ENCODE data around the gene CXCR6. TPM values are rescaled to one million over a fixed set of nuclear protein-coding genes. Genes with fewer than 3 reads are reported as not detected.

CXCR6 gene
- total RNA-seq, 1 experiment from 2014 or later: not detected

DNA sequence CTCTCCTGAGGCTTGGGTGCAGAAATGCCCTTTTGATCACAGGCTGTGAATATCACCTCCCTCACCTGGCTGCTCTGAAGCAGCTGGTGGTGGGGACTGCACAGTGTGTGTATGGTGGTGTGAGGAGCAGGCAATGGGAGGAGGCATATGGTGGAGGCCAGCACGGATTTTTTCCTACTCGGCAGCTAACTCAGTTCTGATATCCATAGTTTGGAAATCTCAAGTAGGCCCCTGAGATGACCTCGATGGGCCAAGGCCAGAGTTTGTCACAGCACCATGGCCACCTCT lies 21.3 kb upstream of the CXCR6 start:
- no peak for DNase-seq (ENCODE audit: low spot score)

DNA sequence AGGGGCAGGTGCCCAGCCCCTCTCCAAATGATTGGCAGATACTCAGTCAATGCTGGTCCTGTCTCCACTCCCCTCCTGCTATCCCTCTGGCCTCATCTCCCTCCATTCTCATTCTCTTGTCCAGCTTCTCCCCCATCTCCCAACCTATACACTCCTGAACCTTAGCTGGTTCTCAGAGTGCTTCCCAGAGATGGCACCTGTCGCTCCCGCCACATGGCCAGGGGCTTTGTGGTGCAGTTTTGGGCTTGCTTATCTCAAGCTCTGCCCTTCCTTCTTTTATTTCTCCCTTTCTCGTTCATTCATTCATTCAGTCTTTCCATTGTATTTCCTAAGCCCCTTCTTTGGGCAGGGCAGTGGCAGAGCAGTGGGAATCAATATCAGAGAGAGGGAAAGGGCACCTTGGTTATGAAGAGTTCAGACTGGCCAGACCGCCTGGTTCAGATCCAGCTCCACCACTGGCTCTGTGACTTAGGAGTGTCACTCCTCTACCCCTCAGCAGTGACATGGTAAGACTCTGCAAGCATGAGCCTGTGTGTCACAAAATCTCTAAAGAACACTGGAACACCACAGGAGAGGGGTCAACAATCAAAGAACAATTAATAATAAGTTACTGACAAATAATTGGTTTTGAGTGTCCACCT lies 20.2 kb upstream of the CXCR6 start:
- no peak for DNase-seq (ENCODE audit: low spot score)

GRCh38 chr3:45923755-45924154 lies 19.5 kb upstream of the CXCR6 start:
- DNase-seq (ENCODE audit: low spot score): peak; percentile 48

DNA sequence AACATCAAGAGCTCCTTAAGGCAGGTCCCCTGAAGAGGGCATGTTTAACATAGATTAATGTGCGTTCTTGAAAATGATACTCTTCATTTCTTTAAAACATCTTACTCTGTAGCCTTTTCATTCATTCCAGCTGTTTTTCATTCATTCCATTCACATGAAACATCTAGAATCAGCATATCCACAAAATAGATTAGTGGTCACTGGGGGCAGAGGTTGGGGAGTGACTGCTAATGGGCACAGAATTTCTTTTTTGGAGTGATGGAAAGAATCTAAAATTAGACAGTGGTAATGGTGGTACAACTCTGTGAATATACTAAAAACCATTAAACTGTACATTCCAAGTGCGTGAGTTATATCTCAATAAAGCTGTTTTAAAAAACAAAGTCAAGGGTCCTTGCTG lies 15.4 kb upstream of the CXCR6 start:
- DNase-seq (ENCODE audit: low spot score): no peak

DNA sequence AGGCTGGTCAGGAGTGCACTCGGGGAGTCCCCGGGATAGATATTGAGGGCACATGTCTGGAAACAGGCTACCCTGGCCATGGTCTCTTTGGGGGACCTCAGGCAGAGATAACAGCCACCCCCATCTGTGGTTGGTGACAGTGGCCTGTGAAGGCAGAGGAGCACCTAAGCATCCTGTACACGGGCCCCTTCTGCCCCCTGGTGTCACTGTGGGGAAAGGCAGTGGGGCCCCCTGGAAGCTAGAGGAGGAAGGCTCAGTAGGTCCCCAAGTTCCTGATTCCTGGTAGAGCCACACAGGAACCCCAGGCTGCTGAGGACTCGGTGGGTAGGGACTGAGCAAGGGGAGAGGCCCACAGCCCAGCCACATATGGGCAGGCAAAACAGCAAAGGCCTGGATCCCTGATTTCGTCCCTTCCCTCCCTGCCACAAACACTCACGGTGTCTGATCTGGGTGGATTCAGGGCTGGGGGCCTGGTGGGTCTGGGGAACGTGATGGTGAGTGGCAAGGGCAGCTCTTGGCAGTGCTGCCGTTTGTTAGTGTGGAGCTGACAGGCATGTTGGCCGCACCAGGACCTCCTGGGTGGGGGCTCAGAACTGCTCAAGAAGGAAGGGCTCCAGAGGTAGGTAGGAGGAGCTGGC lies 14.1 kb upstream of the CXCR6 start:
- peak; percentile 40 for DNase-seq (ENCODE audit: low spot score)

DNA sequence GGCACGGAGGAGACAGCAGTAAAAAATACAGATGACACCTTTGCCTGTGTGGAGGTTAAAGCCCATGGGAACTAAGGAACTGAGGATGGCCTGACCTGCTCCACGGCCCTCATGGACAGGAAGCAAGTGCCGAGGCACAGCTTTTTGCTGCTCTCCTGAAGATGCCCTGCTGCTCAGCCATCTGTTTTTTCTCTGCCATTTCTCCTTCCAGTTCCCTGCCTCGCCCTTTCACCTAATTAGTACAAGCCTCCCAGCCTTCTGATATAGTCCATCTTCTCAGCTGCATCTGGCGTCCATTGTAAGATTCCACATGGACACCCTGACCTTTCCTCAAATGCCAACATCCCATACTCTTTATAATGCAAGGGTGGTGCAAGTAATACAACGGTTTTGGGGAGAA lies 11.8 kb upstream of the CXCR6 start:
- no peak for DNase-seq (ENCODE audit: low spot score)

DNA sequence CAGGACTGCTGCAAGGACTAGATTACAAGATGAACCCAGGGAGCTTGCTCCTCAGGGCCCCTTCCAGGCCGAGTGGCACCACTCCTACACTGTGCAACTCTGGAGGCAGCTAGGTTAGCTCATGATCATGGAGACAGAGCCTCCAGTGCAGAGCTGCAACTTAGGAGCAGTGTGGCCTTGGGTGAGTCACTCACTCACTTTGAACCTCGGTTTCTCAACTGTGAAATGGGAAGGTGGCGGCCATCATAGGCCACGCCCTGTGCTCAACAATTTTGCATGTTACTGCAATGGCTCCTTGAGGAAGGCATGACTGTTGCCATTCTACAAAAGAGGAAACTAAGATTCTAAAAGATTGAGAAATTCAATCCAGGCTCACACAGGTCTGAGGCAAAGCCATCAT lies 11.2 kb upstream of the CXCR6 start:
- DNase-seq (ENCODE audit: low spot score): no peak

DNA sequence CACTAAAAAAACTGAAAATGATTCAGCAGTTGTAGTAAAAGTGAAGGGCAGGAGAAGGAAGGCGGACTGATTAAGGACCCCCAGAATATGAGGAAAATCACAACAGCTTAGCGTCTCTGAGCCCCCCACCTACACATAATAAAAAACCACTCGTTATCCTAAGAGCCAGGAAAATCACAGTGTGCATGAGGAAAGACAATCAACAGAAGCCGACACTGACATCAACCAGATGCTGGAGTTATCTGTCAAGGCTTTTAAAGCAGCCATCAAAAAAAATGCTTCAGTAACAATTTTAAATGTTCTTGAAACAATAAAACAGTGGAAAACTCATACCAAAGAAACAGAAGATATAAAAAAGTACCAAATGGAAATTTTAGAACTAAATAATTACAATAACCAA lies 9.7 kb upstream of the CXCR6 start:
- DNase-seq (ENCODE audit: low spot score): no peak

- DNase-seq (ENCODE audit: low spot score): no peak
These were observed 7.0 kb upstream of the CXCR6 start for GRCh38 chr3:45936261-45936660.

GRCh38 chr3:45937206-45938042 lies 5.8 kb upstream of the CXCR6 start:
- no peak for DNase-seq (ENCODE audit: low spot score)

- no peak for DNase-seq (ENCODE audit: low spot score)
These were observed 5.2 kb upstream of the CXCR6 start for GRCh38 chr3:45938043-45938435.

DNA sequence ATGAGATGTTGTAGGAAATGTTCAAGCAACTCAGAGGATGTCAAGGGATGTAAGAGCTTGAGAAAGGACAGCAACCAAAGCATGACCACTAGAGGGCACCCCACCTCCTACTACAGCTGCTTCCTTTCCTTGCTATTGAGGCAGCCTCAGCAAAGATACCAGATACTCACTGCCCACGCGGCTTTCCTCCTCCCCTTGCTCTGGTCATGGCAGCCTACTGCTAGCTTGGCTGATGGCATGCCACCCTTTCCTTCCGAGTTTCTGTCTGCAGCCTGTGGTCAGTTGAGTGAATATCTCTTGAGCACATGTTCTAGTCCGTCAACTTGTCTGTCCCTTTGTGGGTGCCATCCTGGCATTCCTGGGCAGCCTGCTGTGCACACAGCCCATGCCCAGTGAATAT lies 4.4 kb upstream of the CXCR6 start:
- peak; percentile 85 for DNase-seq (ENCODE audit: low spot score)

- no peak for DNase-seq (ENCODE audit: low spot score)
These were observed 3.9 kb upstream of the CXCR6 start for GRCh38 chr3:45939341-45939771.

DNA sequence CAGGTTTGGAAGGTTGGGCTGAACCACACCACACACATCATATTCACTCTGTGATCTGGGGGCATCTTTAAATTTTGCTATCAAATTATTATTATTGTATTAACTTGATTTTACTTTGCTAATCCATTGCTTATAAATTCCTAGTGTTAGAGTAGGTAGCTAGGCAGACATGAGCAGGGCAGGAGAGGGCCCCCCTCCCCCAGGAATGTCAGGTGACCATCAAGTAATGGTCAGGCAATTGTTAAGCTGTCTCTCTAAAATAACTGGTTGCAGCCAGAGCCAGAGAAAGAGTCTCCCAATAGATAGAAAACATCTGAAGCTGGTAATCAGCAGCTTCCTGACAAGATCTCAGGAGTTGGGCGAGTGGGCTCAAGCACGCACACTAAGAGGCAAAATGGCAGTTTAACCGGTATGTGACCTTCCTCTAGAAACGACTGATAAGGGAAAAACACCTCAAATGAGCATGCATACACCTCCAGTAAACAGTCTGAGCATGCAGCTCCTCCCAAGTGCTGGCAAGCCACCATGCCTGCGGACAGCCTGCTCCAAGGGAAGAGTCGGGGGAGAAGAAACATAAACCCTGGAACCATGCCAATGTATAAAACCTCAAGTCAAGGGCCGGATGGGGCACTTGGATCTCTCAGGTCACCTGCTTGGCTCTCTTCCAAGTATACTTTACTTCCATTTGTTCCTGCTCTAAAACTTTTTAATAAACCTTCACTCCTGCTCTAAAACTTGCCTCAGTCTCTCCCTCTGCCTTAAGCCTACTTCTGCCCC lies 3.1 kb upstream of the CXCR6 start:
- no peak for DNase-seq (ENCODE audit: low spot score)

DNA sequence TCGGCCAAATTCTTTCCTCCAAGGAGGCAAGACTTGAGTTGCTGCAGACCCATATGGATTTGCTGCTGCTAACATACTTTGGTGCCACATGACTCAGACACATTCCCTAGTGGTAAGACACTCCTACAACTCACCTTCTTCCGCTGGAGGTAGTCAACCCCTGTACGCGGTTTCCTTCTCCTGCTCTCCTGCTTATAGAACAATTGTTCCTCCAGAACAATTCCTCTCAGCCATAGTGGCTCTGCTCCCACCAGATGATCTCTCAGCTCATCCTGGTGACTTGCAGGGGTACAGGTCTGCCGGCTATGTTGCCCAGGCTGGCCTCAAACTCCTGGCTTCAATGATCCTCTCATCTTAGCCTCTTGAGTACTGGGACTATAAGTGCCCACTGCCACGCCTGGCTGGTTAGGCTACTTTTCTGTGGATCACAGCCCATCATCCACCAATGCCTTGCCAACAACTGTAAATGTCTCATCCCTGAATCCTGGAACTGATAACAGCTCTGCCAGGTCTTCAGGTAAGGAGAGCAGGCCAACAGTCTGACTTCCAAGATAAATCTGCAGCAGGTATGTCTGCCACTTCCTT lies 2.4 kb upstream of the CXCR6 start:
- DNase-seq (ENCODE audit: low spot score): no peak

DNA sequence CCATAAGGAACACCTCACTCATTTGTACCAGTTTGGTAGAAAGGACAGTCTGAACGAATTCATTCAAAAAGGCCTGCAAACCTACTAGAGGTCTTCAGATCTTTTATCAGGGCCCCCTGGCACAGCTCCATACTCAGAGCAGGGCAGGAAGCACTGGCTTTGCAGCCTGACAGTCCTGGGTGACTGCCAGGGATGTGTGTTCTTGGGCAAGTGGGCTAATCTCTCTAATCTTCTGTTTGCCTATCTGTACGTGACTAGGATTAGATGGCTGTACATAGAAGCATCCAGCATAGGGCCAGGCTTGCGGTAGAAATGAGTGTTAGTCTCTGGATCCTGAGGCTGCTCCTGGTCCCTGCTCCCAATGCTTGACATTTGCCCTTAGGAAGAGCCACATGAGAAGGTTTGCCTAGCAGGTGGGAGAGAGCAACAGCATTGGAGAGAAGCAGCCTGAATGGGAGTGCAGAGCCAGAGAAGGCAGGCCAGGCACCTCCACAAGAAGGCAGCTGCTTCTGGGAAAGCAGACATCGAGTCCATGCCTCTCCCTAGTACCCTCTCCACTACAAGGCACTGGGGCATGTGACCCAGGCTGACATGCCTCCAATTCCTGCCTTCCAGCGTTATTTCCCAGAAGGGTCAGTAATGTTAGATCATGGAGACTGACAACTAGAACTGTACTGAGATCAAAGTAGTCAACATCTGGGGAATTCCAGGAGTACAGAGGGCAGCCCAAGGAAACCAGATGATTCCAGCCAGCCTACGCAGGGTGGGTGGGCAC lies 1.0 kb upstream of the CXCR6 start:
- no peak for DNase-seq (ENCODE audit: low spot score)

GRCh38 chr3:45944830-45945620 lies 1.8 kb downstream of the CXCR6 start:
- DNase-seq (ENCODE audit: low spot score): no peak

- DNase-seq (ENCODE audit: low spot score): no peak
These were observed 3.0 kb downstream of the CXCR6 start for GRCh38 chr3:45946307-45946706.

- DNase-seq (ENCODE audit: low spot score): no peak
These were observed 3.6 kb downstream of the CXCR6 start for GRCh38 chr3:45946875-45947274.

- DNase-seq (ENCODE audit: low spot score): no peak
These were observed 4.1 kb downstream of the CXCR6 start for GRCh38 chr3:45947361-45947760.
